GM19099 (cell line): ENCODE measurements around the gene HNF1B.

Experiments used
- POLR2A ChIP-seq: IDR thresholded peaks from 3 replicates; pipeline ENCODE4 v1.6.1; 2011; ENCODE audit warnings: low read depth; ENCODE audit not compliant: insufficient read length; ENCODE audit errors: extremely low read depth

The HNF1B gene

GRCh38 chr17:37726248-37726647 is 18.6 kb downstream of the HNF1B start:
- no peak for TF ChIP-seq POLR2A

GRCh38 chr17:37725601-37726146 is 19.2 kb downstream of the HNF1B start:
- no peak for TF ChIP-seq POLR2A

- no peak for TF ChIP-seq POLR2A
Measured at GRCh38 chr17:37725021-37725595, 19.8 kb downstream of the HNF1B start.

GRCh38 chr17:37720989-37721388 is 23.9 kb downstream of the HNF1B start:
- TF ChIP-seq POLR2A = no peak

- TF ChIP-seq POLR2A = no peak
Measured at GRCh38 chr17:37719866-37720265, 25.0 kb downstream of the HNF1B start.

GRCh38 chr17:37718324-37719048 is 26.4 kb downstream of the HNF1B start:
- TF ChIP-seq POLR2A = no peak

- TF ChIP-seq POLR2A = no peak
Measured at GRCh38 chr17:37717627-37718323, 27.1 kb downstream of the HNF1B start.

GRCh38 chr17:37714897-37715296 is 30.0 kb downstream of the HNF1B start:
- TF ChIP-seq POLR2A = no peak

GRCh38 chr17:37713624-37714023 is 31.2 kb downstream of the HNF1B start:
- TF ChIP-seq POLR2A = no peak

- TF ChIP-seq POLR2A = no peak
Measured at GRCh38 chr17:37713028-37713431, 31.8 kb downstream of the HNF1B start.

- TF ChIP-seq POLR2A = no peak
Measured at GRCh38 chr17:37711113-37711512, 33.7 kb downstream of the HNF1B start.

- TF ChIP-seq POLR2A = no peak
Measured at GRCh38 chr17:37710344-37710886, 34.4 kb downstream of the HNF1B start.

GRCh38 chr17:37708616-37709212 is 36.1 kb downstream of the HNF1B start:
- no peak for TF ChIP-seq POLR2A

GRCh38 chr17:37708008-37708615 is 36.7 kb downstream of the HNF1B start:
- TF ChIP-seq POLR2A = no peak

GRCh38 chr17:37706446-37706845 is 38.4 kb downstream of the HNF1B start:
- TF ChIP-seq POLR2A = no peak
